Right renal pelvis (tissue), 4 donors: Measurements from ENCODE around the gene IFT74. TPM values are rescaled to one million over a fixed set of nuclear protein-coding genes. Genes with fewer than 3 reads are reported as not detected.
"Not testable (repeated sequence)": the region's sequence is repeated elsewhere in the genome, so short reads cannot be mapped to it uniquely, and the experiment has no call there.

Experiments used
- DNase-seq, 4 donors: peaks; one replicate each; pipeline ENCODE4 v3.0.0-alpha.2; 2013; ENCODE audit warnings: low read depth in 4 of 4, low spot score in 3 of 4, missing footprints in 1 of 4
- polyA plus RNA-seq, 4 donors: library from polyadenylated mRNA; unstranded; fragments of 120-200 nt; gene quantifications; one replicate each; pipeline ENCODE4 v1.2.1, GENCODE V29; 2013; ENCODE audit not compliant: insufficient read length in 4 of 4

IFT74 gene
- polyA plus RNA-seq, 4 donors = 35.3 to 46.0 (median 44.5) TPM

- no peak for DNase-seq
Observed at GRCh38 chr9:27065288-27065687, 109.1 kb downstream of the IFT74 start.

GRCh38 chr9:27073841-27074728, 117.9 kb downstream of the IFT74 start:
- DNase-seq = no peak

- no peak for DNase-seq
Observed at GRCh38 chr9:27078685-27079084, 122.5 kb downstream of the IFT74 start.

GRCh38 chr9:27085456-27085855, 129.2 kb downstream of the IFT74 start:
- no peak for DNase-seq

- DNase-seq = no peak
Observed at GRCh38 chr9:27086818-27087680, 130.8 kb downstream of the IFT74 start.

- DNase-seq = no peak
Observed at GRCh38 chr9:27088981-27089380, 132.8 kb downstream of the IFT74 start.

- DNase-seq = no peak
Observed at GRCh38 chr9:27089706-27090105, 133.5 kb downstream of the IFT74 start.

- no peak for DNase-seq
Observed at GRCh38 chr9:27090231-27090630, 134.0 kb downstream of the IFT74 start.

- no peak for DNase-seq
Observed at GRCh38 chr9:27090711-27091110, 134.5 kb downstream of the IFT74 start.

- not testable (repeated sequence) for DNase-seq
Observed at GRCh38 chr9:27092496-27092895, 136.3 kb downstream of the IFT74 start.

- DNase-seq = not testable (repeated sequence)
Observed at GRCh38 chr9:27093384-27094067, 137.3 kb downstream of the IFT74 start.

- DNase-seq = no peak
Observed at GRCh38 chr9:27094640-27095298, 138.6 kb downstream of the IFT74 start.

GRCh38 chr9:27107241-27107640, 151.0 kb downstream of the IFT74 start:
- no peak for DNase-seq

- DNase-seq = no peak
Observed at GRCh38 chr9:27108981-27109541, 152.8 kb downstream of the IFT74 start, which contains the start of gene TEK. TEK (plus strand) TSS chr9:27109225; CDS start chr9:27109591, 366 bp downstream.

- DNase-seq = no peak
Observed at GRCh38 chr9:27109621-27110020, 153.4 kb downstream of the IFT74 start.

GRCh38 chr9:27110181-27110580, 154.0 kb downstream of the IFT74 start:
- no peak for DNase-seq

GRCh38 chr9:27112235-27112634, 156.0 kb downstream of the IFT74 start:
- no peak for DNase-seq
